HCT116 (cell line): ENCODE measurements around the gene TEX48. TPM values are rescaled to one million over a fixed set of nuclear protein-coding genes. Genes with fewer than 3 reads are reported as not detected.

Experiments used
- ATAC-seq: fragments of 200-7000 bp; cut with Tn5 transposase; 2 replicates; pipeline ENCODE4 v1.9.1; 2020; ENCODE audit warnings: mild to moderate bottlenecking, moderate library complexity
- BruUV-seq: library from RNA; stranded (reverse); fragments of 400-500 nt; replicated peaks from 2 replicates; lab custom pipeline; 2021; lab: Mats Ljungman, UMichigan
- CTCF ChIA-PET: fragments of 300-600 bp; sonication (Branson Sonifier 250); formaldehyde crosslinking; loops from one replicate; lab custom pipeline; 2021; ENCODE audit warnings: antibody characterized with exemption; lab: Charles Lee
- POLR2A ChIA-PET: fragments of 300-600, 350-600 bp; sonication (Branson Sonifier 250); formaldehyde crosslinking; loops from one replicate; lab custom pipeline; 2021; ENCODE audit warnings: antibody characterized with exemption; lab: Charles Lee
- RAD21 ChIA-PET, 2 experiments: fragments of 300-600 bp; sonication (Branson Sonifier 250); formaldehyde crosslinking; loops; one replicate each; lab custom pipeline; 2023; ENCODE audit warnings: low total read pairs in 2 of 2; ENCODE audit not compliant: uncharacterized antibody in 2 of 2, unreplicated experiment in 2 of 2, low non-redundant PET in 1 of 2; lab: Charles Lee
- DNase-seq: peaks from one replicate; pipeline ENCODE4 v3.0.0-alpha.2; 2010; ENCODE audit warnings: low read depth, low spot score
- H2AFZ ChIP-seq: fragments of 200-600 bp; shearing (Covaris generic), sonication (generic); 2 replicates; pipeline ENCODE4 v1.6.1; 2017; ENCODE audit warnings: low read depth, mixed run types, mixed read lengths, antibody characterized with exemption, low read length; ENCODE audit not compliant: poor library complexity, severe bottlenecking
- H3K27ac ChIP-seq: 2 replicates; pipeline ENCODE4 v1.5.1; 2012; ENCODE audit warnings: low read depth, low read length
- H3K27me3 ChIP-seq: fragments of 200-600 bp; sonication (generic); 2 replicates; pipeline ENCODE4 v1.6.1; 2016; ENCODE audit warnings: mixed run types, low read length, mixed read lengths; ENCODE audit not compliant: insufficient read depth
- H3K36me3 ChIP-seq, 2 experiments: fragments of 200-500 bp in 1 of 2; fragments of 200-600 bp in 1 of 2; sonication (Bioruptor generic) in 1 of 2; sonication (generic) in 1 of 2; 2 replicates each; pipeline versions ENCODE4 v1.5.1 to v1.6.1; 2014 to 2016; ENCODE audit warnings: low read length in 2 of 2, inconsistent platforms in 1 of 2, mixed read lengths in 1 of 2, mixed run types in 1 of 2; ENCODE audit not compliant: insufficient read depth in 2 of 2, control insufficient read depth in 1 of 2
- H3K4me1 ChIP-seq, 2 experiments: fragments of 200-600 bp in 1 of 2; sonication (generic) in 1 of 2; 2 replicates each; pipeline versions ENCODE4 v1.5.1 to v1.6.1; 2012 to 2017; ENCODE audit warnings: low read length in 2 of 2, inconsistent platforms in 1 of 2, mild to moderate bottlenecking in 1 of 2, mixed read lengths in 1 of 2, mixed run types in 1 of 2, moderate library complexity in 1 of 2; ENCODE audit not compliant: insufficient read depth in 2 of 2, control insufficient read depth in 1 of 2
- H3K4me2 ChIP-seq: fragments of 200-600 bp; sonication (generic); 2 replicates; pipeline ENCODE4 v1.6.1; 2017; ENCODE audit warnings: mixed run types, low read length, mixed read lengths
- H3K4me3 ChIP-seq, 2 experiments: fragments of 200-600 bp in 1 of 2; sonication (generic) in 1 of 2; replicated peaks in 1 of 2; 2 replicates each; pipeline ENCODE4 v1.5.1; 2011 to 2016; ENCODE audit warnings: low read length in 2 of 2, control low read depth in 1 of 2, low read depth in 1 of 2, mild to moderate bottlenecking in 1 of 2, mixed read lengths in 1 of 2, mixed run types in 1 of 2
- H3K79me2 ChIP-seq: fragments of 200-600 bp; sonication (generic); 2 replicates; pipeline ENCODE4 v1.6.1; 2017; ENCODE audit warnings: mild to moderate bottlenecking, mixed run types, low read length, moderate library complexity, mixed read lengths; ENCODE audit not compliant: insufficient read depth
- H3K9ac ChIP-seq: fragments of 200-600 bp; sonication (generic); 2 replicates; pipeline ENCODE4 v1.6.1; 2016; ENCODE audit warnings: low read length, mixed read lengths
- H3K9me2 ChIP-seq: fragments of 200-600 bp; sonication (generic), shearing (Covaris generic); 2 replicates; pipeline ENCODE4 v1.6.1; 2017; ENCODE audit warnings: mixed run types, mild to moderate bottlenecking, moderate library complexity; ENCODE audit not compliant: insufficient read depth
- H3K9me3 ChIP-seq, 2 experiments: fragments of 200-500 bp in 1 of 2; fragments of 200-600 bp in 1 of 2; sonication (Bioruptor generic) in 1 of 2; sonication (generic) in 1 of 2; 2 replicates each; pipeline ENCODE4 v1.6.1; 2014 to 2017; ENCODE audit warnings: low read length in 2 of 2, mixed read lengths in 2 of 2, inconsistent platforms in 1 of 2, low read depth in 1 of 2, mild to moderate bottlenecking in 1 of 2, mixed run types in 1 of 2, moderate library complexity in 1 of 2; ENCODE audit not compliant: control insufficient read depth in 1 of 2, insufficient read depth in 1 of 2
- H4K20me1 ChIP-seq: fragments of 200-600 bp; sonication (generic), shearing (Covaris generic); 2 replicates; pipeline ENCODE4 v1.6.1; 2017; ENCODE audit warnings: mixed run types, mild to moderate bottlenecking, moderate library complexity; ENCODE audit not compliant: insufficient read depth
- CEBPB ChIP-seq: IDR thresholded peaks from 2 replicates; pipeline ENCODE4 v1.6.1; 2012; ENCODE audit warnings: low read depth
- EGR1 ChIP-seq: IDR thresholded peaks from 2 replicates; pipeline ENCODE4 v1.6.1; 2012; ENCODE audit warnings: low read depth
- FOSL1 ChIP-seq: IDR thresholded peaks from 2 replicates; pipeline ENCODE4 v1.6.1; 2012; ENCODE audit warnings: low read depth
- POLR2A ChIP-seq: IDR thresholded peaks from 2 replicates; pipeline ENCODE4 v1.7.0; 2011; ENCODE audit warnings: borderline replicate concordance; ENCODE audit not compliant: insufficient read depth, insufficient read length; ENCODE audit errors: extremely low read depth
- SIN3A ChIP-seq: IDR thresholded peaks from 2 replicates; pipeline ENCODE4 v1.6.1; 2012; ENCODE audit warnings: low read depth
- SP1 ChIP-seq: IDR thresholded peaks from 2 replicates; pipeline ENCODE4 v1.6.1; 2012; ENCODE audit warnings: low read depth
- SRF ChIP-seq: IDR thresholded peaks from 2 replicates; pipeline ENCODE4 v1.6.1; 2012; ENCODE audit warnings: low read depth
- YY1 ChIP-seq: IDR thresholded peaks from 2 replicates; pipeline ENCODE4 v1.6.1; 2011; ENCODE audit warnings: low read length, low read depth, moderate library complexity, mild to moderate bottlenecking; ENCODE audit not compliant: insufficient replicate concordance; ENCODE audit errors: extremely low read depth
- ZFX ChIP-seq: fragments of 450-650 bp; IDR thresholded peaks from 2 replicates; pipeline ENCODE4 v1.6.1; 2017
- ZNF274 ChIP-seq: fragments of 200-500 bp; sonication (Bioruptor generic); IDR thresholded peaks from 2 replicates; pipeline ENCODE4 v1.6.1; 2014; ENCODE audit warnings: mild to moderate bottlenecking, low read depth, low read length, inconsistent platforms
- intact Hi-C: fragments of 100-400 bp; cut with micrococcal nuclease; formaldehyde crosslinking; loops from 2 replicates; pipeline ENCODE4 v1.10.0; 2022
- total RNA-seq: library from RNA; stranded (reverse); gene quantifications from one replicate; pipeline ENCODE4 v1.2.1, GENCODE V29; 2021; ENCODE audit not compliant: unreplicated experiment
- TF ChIP-seq, protein P1 (sequence below): IDR thresholded peaks from 2 replicates; pipeline ENCODE4 v1.6.1; 2012
- TF ChIP-seq, protein P2 (sequence below): IDR thresholded peaks from 2 replicates; pipeline ENCODE4 v1.6.1; 2012; ENCODE audit warnings: low read depth
- TF ChIP-seq, protein P3 (sequence below): IDR thresholded peaks from 2 replicates; pipeline ENCODE4 v1.6.1; 2011; ENCODE audit warnings: mild to moderate bottlenecking, low read length, moderate library complexity; ENCODE audit not compliant: insufficient replicate concordance; ENCODE audit errors: extremely low read depth

TEX48 gene
- total RNA-seq, 1 experiment from 2014 or later, result not detected

DNA sequence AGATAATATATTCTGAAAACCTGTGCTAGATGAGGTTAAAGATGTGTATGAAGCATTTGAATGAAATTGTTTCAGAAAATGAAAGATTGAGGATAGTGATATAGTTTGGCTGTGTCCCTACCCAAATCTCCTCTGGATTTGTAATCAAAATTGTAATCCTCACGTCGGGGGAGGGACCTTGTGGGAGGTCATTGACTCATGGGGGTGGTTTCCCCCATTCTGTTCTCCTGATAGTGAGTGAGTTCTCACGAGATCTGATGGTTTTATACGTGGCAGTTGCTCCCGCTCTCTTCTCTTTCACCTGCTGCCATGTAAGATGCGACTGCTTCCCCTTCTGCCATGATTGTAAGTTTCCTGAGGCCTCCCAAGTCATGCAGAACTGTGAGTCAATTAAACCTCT lies 2.0 kb upstream of the TEX48 start:
- Histone ChIP-seq H3K4me1 (peaks cover 3 to 5% of the 10 kb centered on the region in 2 experiments; a peak in 3 of 4 replicates), H2AFZ (no peak overlapping the region), H3K9me3 (no peaks in the 10 kb centered on the region), H4K20me1 (no peaks in the 10 kb centered on the region), H3K9ac (no peak overlapping the region), H3K4me3 (no peak overlapping the region), H3K4me2 (no peak overlapping the region), H3K36me3 (no peaks in the 10 kb centered on the region), H3K79me2 (no peaks in the 10 kb centered on the region), H3K27ac (no peak overlapping the region)
- BruUV-seq, result no TSS peak
- intact Hi-C loops, result loop anchor here (5.0 kb wide), 1 partner anchor 838 kb away; no protein-coding TSS in a partner anchor
- ChIA-PET CTCF (interaction anchor here (0.7 to 7.8 kb wide), 2 partner anchors 30 to 226 kb away, joined by 3 to 132 read pairs; no protein-coding TSS in a partner anchor), RAD21 (no interaction called here), POLR2A (no interaction called here)
- DNase-seq, result no peak
- TF ChIP-seq SP1 (no peak), CEBPB (no peak)
- TF ChIP-seq, protein P1, sequence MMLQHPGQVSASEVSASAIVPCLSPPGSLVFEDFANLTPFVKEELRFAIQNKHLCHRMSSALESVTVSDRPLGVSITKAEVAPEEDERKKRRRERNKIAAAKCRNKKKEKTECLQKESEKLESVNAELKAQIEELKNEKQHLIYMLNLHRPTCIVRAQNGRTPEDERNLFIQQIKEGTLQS, result no peak
- TF ChIP-seq, all 23 proteins: peak for 0
- ATAC-seq, result no peak
- no peaks in the 10 kb centered on the region for H3K9me2 ChIP-seq
- no peaks in the 10 kb centered on the region for H3K27me3 ChIP-seq

DNA sequence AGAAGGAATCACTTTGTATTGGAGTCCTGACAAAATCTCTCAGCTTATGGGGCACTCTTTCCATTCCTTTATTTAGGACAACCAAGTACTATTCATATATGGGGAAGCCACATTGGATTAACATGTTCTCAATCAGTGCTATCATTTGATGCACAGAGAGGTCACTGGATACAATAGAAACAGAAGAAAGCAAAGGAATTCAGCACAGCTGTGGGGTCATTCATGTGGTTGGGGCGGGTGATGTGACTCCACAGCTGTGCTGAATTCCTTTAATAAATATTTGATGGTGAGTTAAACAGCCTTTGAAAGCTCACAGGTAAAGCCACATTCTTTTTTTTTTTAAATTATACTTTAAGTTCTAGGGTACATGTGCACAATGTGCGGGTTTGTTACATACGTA lies 854 bp upstream of the TEX48 start:
- no peak overlapping the region for H2AFZ ChIP-seq
- no TSS peak for BruUV-seq
- RAD21 ChIA-PET, result interaction anchor here in 1 of 2 experiments (0.6 kb wide), 1 partner anchor 284 kb away, joined by 3 read pairs; no protein-coding TSS in a partner anchor
- TF ChIP-seq, protein P2, sequence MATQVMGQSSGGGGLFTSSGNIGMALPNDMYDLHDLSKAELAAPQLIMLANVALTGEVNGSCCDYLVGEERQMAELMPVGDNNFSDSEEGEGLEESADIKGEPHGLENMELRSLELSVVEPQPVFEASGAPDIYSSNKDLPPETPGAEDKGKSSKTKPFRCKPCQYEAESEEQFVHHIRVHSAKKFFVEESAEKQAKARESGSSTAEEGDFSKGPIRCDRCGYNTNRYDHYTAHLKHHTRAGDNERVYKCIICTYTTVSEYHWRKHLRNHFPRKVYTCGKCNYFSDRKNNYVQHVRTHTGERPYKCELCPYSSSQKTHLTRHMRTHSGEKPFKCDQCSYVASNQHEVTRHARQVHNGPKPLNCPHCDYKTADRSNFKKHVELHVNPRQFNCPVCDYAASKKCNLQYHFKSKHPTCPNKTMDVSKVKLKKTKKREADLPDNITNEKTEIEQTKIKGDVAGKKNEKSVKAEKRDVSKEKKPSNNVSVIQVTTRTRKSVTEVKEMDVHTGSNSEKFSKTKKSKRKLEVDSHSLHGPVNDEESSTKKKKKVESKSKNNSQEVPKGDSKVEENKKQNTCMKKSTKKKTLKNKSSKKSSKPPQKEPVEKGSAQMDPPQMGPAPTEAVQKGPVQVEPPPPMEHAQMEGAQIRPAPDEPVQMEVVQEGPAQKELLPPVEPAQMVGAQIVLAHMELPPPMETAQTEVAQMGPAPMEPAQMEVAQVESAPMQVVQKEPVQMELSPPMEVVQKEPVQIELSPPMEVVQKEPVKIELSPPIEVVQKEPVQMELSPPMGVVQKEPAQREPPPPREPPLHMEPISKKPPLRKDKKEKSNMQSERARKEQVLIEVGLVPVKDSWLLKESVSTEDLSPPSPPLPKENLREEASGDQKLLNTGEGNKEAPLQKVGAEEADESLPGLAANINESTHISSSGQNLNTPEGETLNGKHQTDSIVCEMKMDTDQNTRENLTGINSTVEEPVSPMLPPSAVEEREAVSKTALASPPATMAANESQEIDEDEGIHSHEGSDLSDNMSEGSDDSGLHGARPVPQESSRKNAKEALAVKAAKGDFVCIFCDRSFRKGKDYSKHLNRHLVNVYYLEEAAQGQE, result no peak
- TF ChIP-seq SRF, result no peak
- no peak for TF ChIP-seq EGR1
- no peak for TF ChIP-seq YY1
- no peak for TF ChIP-seq SIN3A
- TF ChIP-seq POLR2A, result no peak
- TF ChIP-seq, protein P3, sequence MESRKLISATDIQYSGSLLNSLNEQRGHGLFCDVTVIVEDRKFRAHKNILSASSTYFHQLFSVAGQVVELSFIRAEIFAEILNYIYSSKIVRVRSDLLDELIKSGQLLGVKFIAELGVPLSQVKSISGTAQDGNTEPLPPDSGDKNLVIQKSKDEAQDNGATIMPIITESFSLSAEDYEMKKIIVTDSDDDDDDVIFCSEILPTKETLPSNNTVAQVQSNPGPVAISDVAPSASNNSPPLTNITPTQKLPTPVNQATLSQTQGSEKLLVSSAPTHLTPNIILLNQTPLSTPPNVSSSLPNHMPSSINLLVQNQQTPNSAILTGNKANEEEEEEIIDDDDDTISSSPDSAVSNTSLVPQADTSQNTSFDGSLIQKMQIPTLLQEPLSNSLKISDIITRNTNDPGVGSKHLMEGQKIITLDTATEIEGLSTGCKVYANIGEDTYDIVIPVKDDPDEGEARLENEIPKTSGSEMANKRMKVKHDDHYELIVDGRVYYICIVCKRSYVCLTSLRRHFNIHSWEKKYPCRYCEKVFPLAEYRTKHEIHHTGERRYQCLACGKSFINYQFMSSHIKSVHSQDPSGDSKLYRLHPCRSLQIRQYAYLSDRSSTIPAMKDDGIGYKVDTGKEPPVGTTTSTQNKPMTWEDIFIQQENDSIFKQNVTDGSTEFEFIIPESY, result no peak
- TF ChIP-seq FOSL1, result no peak
- no peak for TF ChIP-seq ZNF274
- TF ChIP-seq ZFX, result no peak

More for the DNA sequence above, 854 bp upstream of the TEX48 start:
- Histone ChIP-seq H3K9me2 (no peaks in the 10 kb centered on the region), H3K4me3 (no peak overlapping the region), H3K9me3 (no peaks in the 10 kb centered on the region), H3K27ac (no peak overlapping the region), H4K20me1 (no peaks in the 10 kb centered on the region), H3K9ac (no peak overlapping the region), H3K79me2 (no peaks in the 10 kb centered on the region), H3K4me2 (no peak overlapping the region), H3K36me3 (no peaks in the 10 kb centered on the region), H3K27me3 (no peaks in the 10 kb centered on the region), H3K4me1 (peaks cover 4 to 11% of the 10 kb centered on the region in 2 experiments; a peak in 3 of 4 replicates)
- intact Hi-C loops, result loop anchor here (1.0 to 5.0 kb wide), 3 partner anchors 56 to 839 kb away; no protein-coding TSS in a partner anchor
- ChIA-PET POLR2A (no interaction called here), CTCF (interaction anchor here (1.1 to 7.8 kb wide), 7 partner anchors 9 to 331 kb away, joined by 3 to 132 read pairs (median 11); no protein-coding TSS in a partner anchor)
- DNase-seq, result no peak
- ATAC-seq, result no peak
